Left lung (tissue), 10 donors: ENCODE data around the gene GRHL3. TPM values are rescaled to one million over a fixed set of nuclear protein-coding genes. Genes with fewer than 3 reads are reported as not detected.

Experiments
- ATAC-seq: fragments of 200-7000 bp; cut with Tn5 transposase; one replicate; pipeline ENCODE4 v1.9.1; 2020; ENCODE audit warnings: moderate library complexity
- DNase-seq, 4 donors: peaks; one replicate each; pipeline ENCODE4 v3.0.0-alpha.2; 2013 to 2020
- H3K27ac ChIP-seq, 2 donors: fragments of 200-600 bp; sonication (generic) in 1 of 2; one replicate each; pipeline versions ENCODE4 v1.5.0 to v1.8.0; 2020 to 2021
- H3K27me3 ChIP-seq, 2 donors: fragments of 200-600 bp; sonication (generic) in 1 of 2; one replicate each; pipeline versions ENCODE4 v1.5.0 to v1.8.0; 2020 to 2021
- H3K36me3 ChIP-seq, 2 donors: fragments of 200-600 bp; sonication (generic) in 1 of 2; one replicate each; pipeline versions ENCODE4 v1.5.0 to v1.8.0; 2020 to 2021
- H3K4me1 ChIP-seq, 2 donors: fragments of 200-600 bp; one replicate each; pipeline ENCODE4 v1.8.0; 2021
- H3K4me3 ChIP-seq, 2 donors: fragments of 200-600 bp; sonication (generic) in 1 of 2; one replicate each; pipeline versions ENCODE4 v1.5.0 to v1.8.0; 2020 to 2021; ENCODE audit warnings: mild to moderate bottlenecking in 1 of 2
- H3K9me3 ChIP-seq, 2 donors: fragments of 200-600 bp; sonication (generic) in 1 of 2; one replicate each; pipeline versions ENCODE4 v1.5.0 to v1.8.0; 2020 to 2021
- CTCF ChIP-seq, 2 donors: fragments of 200-600 bp; sonication (generic) in 1 of 2; IDR thresholded peaks; one replicate each; pipeline versions ENCODE4 v1.5.0 to v1.8.0; 2021; ENCODE audit warnings: antibody characterized with exemption in 2 of 2
- intact Hi-C, 2 donors: fragments of 100-400 bp; cut with DNase I; formaldehyde crosslinking; loops; one replicate each; pipeline versions ENCODE4 v1.11.2 to v1.14.2; 2022
- polyA plus RNA-seq, 6 donors: library from polyadenylated mRNA; unstranded; fragments of 120-200 nt; gene quantifications; one replicate each; pipeline ENCODE4 v1.2.1, GENCODE V29; 2013; ENCODE audit not compliant: insufficient read length in 6 of 6
- total RNA-seq, 2 donors: library from RNA; stranded (reverse); fragmentation: NEBNext Ultra II Directional; extraction: Animal tissue kit (Norgen Biotek cat#: 25700); gene quantifications; one replicate each; pipeline ENCODE4 v1.2.1, GENCODE V29; 2021
- donor health status: DM: no; HTN: yes; CAD: no.
- donor health status: DM: no; HTN: no; CAD: no.

Gene GRHL3
- total and polyA plus RNA-seq, 8 donors: 0.20 to 1.6 (median 0.31) TPM; not detected in 1

- Histone ChIP-seq H3K27me3 (peaks cover 11 to 25% of the 10 kb centered on the region in 2 donors), H3K4me3 (no peak overlapping the region), H3K4me1 (no peaks in the 10 kb centered on the region), H3K9me3 (no peaks in the 10 kb centered on the region), H3K36me3 (no peaks in the 10 kb centered on the region), H3K27ac (no peak overlapping the region)
- ATAC-seq (no peak), DNase-seq (no peak)
- intact Hi-C loops: no loop called here
- TF ChIP-seq CTCF (IDR thresholded peaks at IDR 0.05): no peak
These were observed 9.2 kb upstream of the GRHL3 start for GRCh38 chr1:24309762-24310485.

- intact Hi-C loops: no loop called here
- H3K4me3 ChIP-seq: no peak overlapping the region
- ATAC-seq (no peak), DNase-seq (no peak)
- no peaks in the 10 kb centered on the region for H3K9me3 ChIP-seq
- H3K27me3 ChIP-seq: peaks cover 0 to 16% of the 10 kb centered on the region in 2 donors
- TF ChIP-seq CTCF (IDR thresholded peaks at IDR 0.05): no peak
- H3K4me1 ChIP-seq: no peaks in the 10 kb centered on the region
- H3K27ac ChIP-seq: no peak overlapping the region
- H3K36me3 ChIP-seq: no peaks in the 10 kb centered on the region
These were observed 7.9 kb upstream of the GRHL3 start for GRCh38 chr1:24311234-24311633.

DNA sequence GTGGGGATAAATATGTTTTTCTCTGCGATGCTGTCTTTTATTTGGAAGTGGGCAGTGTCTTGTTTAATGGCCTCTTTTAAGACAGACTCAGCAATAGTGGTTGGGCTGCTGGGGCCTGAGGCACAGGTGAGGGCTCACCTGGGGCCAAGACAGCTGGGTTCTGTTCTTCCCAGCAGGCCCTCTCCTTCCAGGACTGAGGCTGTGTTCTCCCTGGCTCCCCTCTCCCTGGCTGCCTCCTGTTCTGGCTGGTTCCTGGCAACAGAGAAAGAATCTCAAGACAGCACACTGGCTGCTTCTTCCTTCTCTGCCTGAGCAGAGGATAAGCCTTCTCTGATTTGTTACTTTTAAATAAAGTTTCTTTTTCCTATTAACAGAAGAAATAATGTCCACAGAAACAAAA lies 7.4 kb upstream of the GRHL3 start:
- H3K9me3 ChIP-seq: no peaks in the 10 kb centered on the region
- ATAC-seq (no peak), DNase-seq (no peak)
- no peak for TF ChIP-seq CTCF (IDR thresholded peaks at IDR 0.05)
- H3K4me3 ChIP-seq: no peak overlapping the region
- no peaks in the 10 kb centered on the region for H3K36me3 ChIP-seq
- intact Hi-C loops: no loop called here
- H3K27ac ChIP-seq: no peak overlapping the region
- no peaks in the 10 kb centered on the region for H3K4me1 ChIP-seq
- H3K27me3 ChIP-seq: peaks cover 0 to 16% of the 10 kb centered on the region in 2 donors

GRCh38 chr1:24315391-24315790 lies 3.8 kb upstream of the GRHL3 start:
- H3K27me3 ChIP-seq: peaks cover 5 to 46% of the 10 kb centered on the region in 2 donors
- H3K27ac ChIP-seq: no peak overlapping the region
- DNase-seq (no peak), ATAC-seq (no peak)
- H3K9me3 ChIP-seq: no peaks in the 10 kb centered on the region
- intact Hi-C loops: no loop called here
- peaks cover 0 to 15% of the 10 kb centered on the region in 2 donors for H3K4me1 ChIP-seq
- TF ChIP-seq CTCF (IDR thresholded peaks at IDR 0.05): no peak
- no peaks in the 10 kb centered on the region for H3K36me3 ChIP-seq
- no peak overlapping the region for H3K4me3 ChIP-seq

- DNase-seq (no peak), ATAC-seq (no peak)
- Histone ChIP-seq H3K27me3 (peaks cover 14 to 58% of the 10 kb centered on the region in 2 donors), H3K4me1 (peaks cover 5 to 22% of the 10 kb centered on the region in 2 donors), H3K9me3 (no peaks in the 10 kb centered on the region), H3K36me3 (no peaks in the 10 kb centered on the region), H3K4me3 (no peak overlapping the region), H3K27ac (no peak overlapping the region)
- intact Hi-C loops: no loop called here
- no peak for TF ChIP-seq CTCF (IDR thresholded peaks at IDR 0.05)
These were observed 2.5 kb upstream of the GRHL3 start for GRCh38 chr1:24316645-24317044.
